Measurements from ENCODE around the gene CTNND2. TPM values are rescaled to one million over a fixed set of nuclear protein-coding genes. Genes with fewer than 3 reads are reported as not detected.

CTNND2 gene
- total and polyA plus RNA-seq, 4 donors: 0.05 to 0.50 (median 0.27) TPM

DNA sequence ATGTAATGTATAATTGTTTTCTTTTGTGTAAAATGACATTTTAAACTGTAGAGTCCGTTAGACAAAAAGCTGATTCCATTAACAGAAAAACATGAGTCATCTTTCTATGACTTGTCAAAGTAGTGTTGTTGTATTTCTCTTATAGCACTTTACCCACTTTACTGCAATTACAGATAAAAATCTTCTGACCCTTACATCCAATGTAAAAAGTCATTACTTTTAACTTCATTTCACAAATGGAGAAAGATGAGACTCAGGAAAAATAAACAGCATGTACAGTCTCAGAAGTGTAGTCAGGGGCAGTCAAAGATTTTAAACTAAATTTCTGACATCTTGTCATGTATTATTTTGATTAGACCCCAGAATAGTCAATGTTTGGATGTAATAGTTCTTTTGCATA is 146.6 kb downstream of the CTNND2 start (continued):
- TF ChIP-seq, protein P1, sequence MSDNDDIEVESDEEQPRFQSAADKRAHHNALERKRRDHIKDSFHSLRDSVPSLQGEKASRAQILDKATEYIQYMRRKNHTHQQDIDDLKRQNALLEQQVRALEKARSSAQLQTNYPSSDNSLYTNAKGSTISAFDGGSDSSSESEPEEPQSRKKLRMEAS (IDR thresholded peaks at IDR 0.05): no peak
- TF ChIP-seq, protein P2, sequence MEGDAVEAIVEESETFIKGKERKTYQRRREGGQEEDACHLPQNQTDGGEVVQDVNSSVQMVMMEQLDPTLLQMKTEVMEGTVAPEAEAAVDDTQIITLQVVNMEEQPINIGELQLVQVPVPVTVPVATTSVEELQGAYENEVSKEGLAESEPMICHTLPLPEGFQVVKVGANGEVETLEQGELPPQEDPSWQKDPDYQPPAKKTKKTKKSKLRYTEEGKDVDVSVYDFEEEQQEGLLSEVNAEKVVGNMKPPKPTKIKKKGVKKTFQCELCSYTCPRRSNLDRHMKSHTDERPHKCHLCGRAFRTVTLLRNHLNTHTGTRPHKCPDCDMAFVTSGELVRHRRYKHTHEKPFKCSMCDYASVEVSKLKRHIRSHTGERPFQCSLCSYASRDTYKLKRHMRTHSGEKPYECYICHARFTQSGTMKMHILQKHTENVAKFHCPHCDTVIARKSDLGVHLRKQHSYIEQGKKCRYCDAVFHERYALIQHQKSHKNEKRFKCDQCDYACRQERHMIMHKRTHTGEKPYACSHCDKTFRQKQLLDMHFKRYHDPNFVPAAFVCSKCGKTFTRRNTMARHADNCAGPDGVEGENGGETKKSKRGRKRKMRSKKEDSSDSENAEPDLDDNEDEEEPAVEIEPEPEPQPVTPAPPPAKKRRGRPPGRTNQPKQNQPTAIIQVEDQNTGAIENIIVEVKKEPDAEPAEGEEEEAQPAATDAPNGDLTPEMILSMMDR (IDR thresholded peaks at IDR 0.05; ENCODE audit: low read depth, low read length, missing input control): no peak

DNA sequence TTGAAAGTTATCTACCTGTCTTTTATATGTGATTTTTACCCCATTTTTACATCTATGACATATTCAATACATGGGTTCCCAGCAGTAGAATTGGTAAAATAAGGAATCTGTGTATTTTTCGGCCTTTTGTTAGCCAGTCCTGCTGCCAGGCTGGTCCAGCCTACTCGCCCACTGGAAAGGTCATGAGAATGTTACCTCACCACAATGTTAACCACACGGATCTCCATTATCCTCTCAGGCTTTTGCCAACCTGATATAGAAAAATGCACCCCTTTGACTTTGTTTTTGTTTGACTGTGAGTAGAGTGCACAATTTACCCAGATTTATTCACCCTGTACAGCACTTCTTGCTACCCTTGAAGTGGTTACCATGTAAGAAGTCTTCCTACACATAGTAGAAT is 167.2 kb downstream of the CTNND2 start:
- Histone ChIP-seq H3K36me3 (ENCODE audit: control insufficient read depth in 4 of 4, insufficient read depth in 3 of 4, low read depth in 1 of 4, low read length in 3 of 4) (no peaks in the 10 kb centered on the region), H3K4me3 (ENCODE audit: low read depth in 1 of 3, low read length in 3 of 3) (no peak overlapping the region), H3K4me1 (ENCODE audit: control insufficient read depth in 4 of 4, insufficient read depth in 4 of 4, low read length in 3 of 4) (peaks cover 13 to 27% (median 21%) of the 10 kb centered on the region in 4 donors), H3K27ac (ENCODE audit: low read depth in 1 of 2, low read length in 2 of 2) (no peak overlapping the region), H3K9ac (ENCODE audit: low read depth in 1 of 2, low read length in 2 of 2) (no peak overlapping the region), H3K9me3 (ENCODE audit: control insufficient read depth in 4 of 4, low read length in 3 of 4) (no peaks in the 10 kb centered on the region), H3K27me3 (ENCODE audit: control insufficient read depth in 4 of 4, insufficient read depth in 4 of 4, low read length in 3 of 4) (no peaks in the 10 kb centered on the region)
- 89% methylated on average over 3 of the region's 3 CpGs for WGBS
- no peak for TF ChIP-seq RAD21 (IDR thresholded peaks at IDR 0.05)
- TF ChIP-seq, protein P2 (IDR thresholded peaks at IDR 0.05; ENCODE audit: low read depth, low read length, missing input control): no peak
- TF ChIP-seq, protein P3, sequence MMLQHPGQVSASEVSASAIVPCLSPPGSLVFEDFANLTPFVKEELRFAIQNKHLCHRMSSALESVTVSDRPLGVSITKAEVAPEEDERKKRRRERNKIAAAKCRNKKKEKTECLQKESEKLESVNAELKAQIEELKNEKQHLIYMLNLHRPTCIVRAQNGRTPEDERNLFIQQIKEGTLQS (IDR thresholded peaks at IDR 0.05): no peak
- TF ChIP-seq FOXA2 (IDR thresholded peaks at IDR 0.05): no peak
- no peak for TF ChIP-seq EGR1 (IDR thresholded peaks at IDR 0.05; ENCODE audit: low read depth in 2 of 2)
- no peak for TF ChIP-seq HNF4G (IDR thresholded peaks at IDR 0.05)
- no peak for TF ChIP-seq RXRA (IDR thresholded peaks at IDR 0.05)
- TF ChIP-seq, protein P1 (IDR thresholded peaks at IDR 0.05): no peak
- TF ChIP-seq FOXA1 (IDR thresholded peaks at IDR 0.05): no peak
- no peak for TF ChIP-seq YY1 (IDR thresholded peaks at IDR 0.05)
- TF ChIP-seq JUND (IDR thresholded peaks at IDR 0.05): no peak
- no peak for TF ChIP-seq HNF4A (conservative IDR thresholded peaks at IDR 0.05)
- TF ChIP-seq, protein P4, sequence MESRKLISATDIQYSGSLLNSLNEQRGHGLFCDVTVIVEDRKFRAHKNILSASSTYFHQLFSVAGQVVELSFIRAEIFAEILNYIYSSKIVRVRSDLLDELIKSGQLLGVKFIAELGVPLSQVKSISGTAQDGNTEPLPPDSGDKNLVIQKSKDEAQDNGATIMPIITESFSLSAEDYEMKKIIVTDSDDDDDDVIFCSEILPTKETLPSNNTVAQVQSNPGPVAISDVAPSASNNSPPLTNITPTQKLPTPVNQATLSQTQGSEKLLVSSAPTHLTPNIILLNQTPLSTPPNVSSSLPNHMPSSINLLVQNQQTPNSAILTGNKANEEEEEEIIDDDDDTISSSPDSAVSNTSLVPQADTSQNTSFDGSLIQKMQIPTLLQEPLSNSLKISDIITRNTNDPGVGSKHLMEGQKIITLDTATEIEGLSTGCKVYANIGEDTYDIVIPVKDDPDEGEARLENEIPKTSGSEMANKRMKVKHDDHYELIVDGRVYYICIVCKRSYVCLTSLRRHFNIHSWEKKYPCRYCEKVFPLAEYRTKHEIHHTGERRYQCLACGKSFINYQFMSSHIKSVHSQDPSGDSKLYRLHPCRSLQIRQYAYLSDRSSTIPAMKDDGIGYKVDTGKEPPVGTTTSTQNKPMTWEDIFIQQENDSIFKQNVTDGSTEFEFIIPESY (IDR thresholded peaks at IDR 0.05): no peak
- TF ChIP-seq TAF1 (conservative IDR thresholded peaks at IDR 0.05): no peak
- TF ChIP-seq SP1 (IDR thresholded peaks at IDR 0.05): no peak
- no peak for TF ChIP-seq NR2F2 (IDR thresholded peaks at IDR 0.05)
- DNase-seq (ENCODE audit: low spot score): no peak
